Activated T-helper 17 cell treated with anti-CD3 and anti-CD28 coated beads, Interleukin-2, amount 50 U/mL, for 72 hours (primary cell): ENCODE measurements around the gene FAM83G. TPM values are rescaled to one million over a fixed set of nuclear protein-coding genes. Genes with fewer than 3 reads are reported as not detected.
A peak's percentile ranks its signal among the peaks of the same experiment; 100 is the strongest.
"Not testable (repeated sequence)": the region's sequence is repeated elsewhere in the genome, so short reads cannot be mapped to it uniquely, and the experiment has no call there.

Experiments used
- ATAC-seq: fragments of 150-1000 bp; cut with Tn5 transposase; replicated peaks from 2 replicates; pipeline ENCODE4 v1.10.0; 2021; ENCODE audit warnings: mild to moderate bottlenecking, moderate library complexity
- H3K27ac Mint-ChIP-seq: one replicate; pipeline ENCODE4 v1.8.0; 2022; ENCODE audit warnings: mixed read lengths
- H3K27me3 Mint-ChIP-seq: one replicate; pipeline ENCODE4 v1.8.0; 2022; ENCODE audit warnings: mixed read lengths
- H3K36me3 Mint-ChIP-seq: one replicate; pipeline ENCODE4 v1.8.0; 2022; ENCODE audit warnings: low read depth, mild to moderate bottlenecking, mixed read lengths
- H3K4me1 Mint-ChIP-seq: one replicate; pipeline ENCODE4 v1.8.0; 2022; ENCODE audit warnings: mixed read lengths
- H3K4me3 Mint-ChIP-seq: one replicate; pipeline ENCODE4 v1.8.0; 2022; ENCODE audit warnings: mild to moderate bottlenecking, mixed read lengths
- H3K9me3 Mint-ChIP-seq: one replicate; pipeline ENCODE4 v1.8.0; 2022; ENCODE audit warnings: mixed read lengths
- total RNA-seq, 2 donors: library from RNA; stranded (reverse); gene quantifications; one replicate each; pipeline ENCODE4 v1.2.3, GENCODE V29; 2022

The FAM83G gene
- 10 to 100 TPM; 15.9 to 22.6 TPM for total RNA-seq

- Mint-ChIP-seq H3K4me3 (peak within 1 kb of the TSS; percentile 77), H3K9me3 (no peaks in the 10 kb centered on the region)
- ATAC-seq = peak; percentile 89
These were observed at the start of gene FAM83G for GRCh38 chr17:19004421-19005136. TSS of gene FAM83G (minus strand) at chr17:19004764. CDS start at chr17:19004041, 723 bp downstream.

GRCh38 chr17:19048826-19049225 is 44.3 kb upstream of the FAM83G start:
- ATAC-seq, H3K4me3 Mint-ChIP-seq, H3K27me3 Mint-ChIP-seq, H3K27ac Mint-ChIP-seq, H3K4me1 Mint-ChIP-seq, H3K9me3 Mint-ChIP-seq, H3K36me3 Mint-ChIP-seq: not testable (repeated sequence)

More at GRCh38 chr17:19004421-19005136, at the start of gene FAM83G:
- Mint-ChIP-seq H3K27me3 (no peaks in the 10 kb centered on the region), H3K4me1 (peaks cover 12% of the 10 kb centered on the region), H3K36me3 (peaks cover 23% of the 10 kb centered on the region), H3K27ac (peak within 1 kb of the TSS; percentile 82)

GRCh38 chr17:19047510-19047909 is 42.9 kb upstream of the FAM83G start:
- not testable (repeated sequence) for H3K9me3 Mint-ChIP-seq, H3K4me3 Mint-ChIP-seq, H3K4me1 Mint-ChIP-seq, H3K27me3 Mint-ChIP-seq, ATAC-seq, H3K27ac Mint-ChIP-seq, H3K36me3 Mint-ChIP-seq

- not testable (repeated sequence) for H3K27ac Mint-ChIP-seq
These were observed 42.3 kb upstream of the FAM83G start, which contains the start of gene GRAP for GRCh38 chr17:19046782-19047375. TSS of gene GRAP (minus strand) at chr17:19046957. CDS start at chr17:19046926, 31 bp downstream.

GRCh38 chr17:19044643-19045042 is 40.1 kb upstream of the FAM83G start:
- not testable (repeated sequence) for H3K27me3 Mint-ChIP-seq, H3K9me3 Mint-ChIP-seq, H3K4me1 Mint-ChIP-seq, H3K36me3 Mint-ChIP-seq, H3K4me3 Mint-ChIP-seq, H3K27ac Mint-ChIP-seq
- peak; percentile 46 for ATAC-seq

More at GRCh38 chr17:19046782-19047375, 42.3 kb upstream of the FAM83G start, which contains the start of gene GRAP:
- not testable (repeated sequence) for H3K4me1 Mint-ChIP-seq, H3K4me3 Mint-ChIP-seq, H3K36me3 Mint-ChIP-seq, H3K27me3 Mint-ChIP-seq, H3K9me3 Mint-ChIP-seq
- peak; percentile 83 for ATAC-seq

GRCh38 chr17:19043032-19043431 is 38.5 kb upstream of the FAM83G start:
- not testable (repeated sequence) for H3K27ac Mint-ChIP-seq, H3K4me1 Mint-ChIP-seq, H3K4me3 Mint-ChIP-seq, H3K36me3 Mint-ChIP-seq, H3K9me3 Mint-ChIP-seq, H3K27me3 Mint-ChIP-seq
- peak; percentile 37 for ATAC-seq

GRCh38 chr17:19042369-19042768 is 37.8 kb upstream of the FAM83G start:
- not testable (repeated sequence) for H3K27me3 Mint-ChIP-seq, H3K36me3 Mint-ChIP-seq

GRCh38 chr17:19041871-19042270 is 37.3 kb upstream of the FAM83G start:
- not testable (repeated sequence) for H3K9me3 Mint-ChIP-seq, H3K4me3 Mint-ChIP-seq, ATAC-seq, H3K4me1 Mint-ChIP-seq, H3K27ac Mint-ChIP-seq, H3K27me3 Mint-ChIP-seq, H3K36me3 Mint-ChIP-seq

More at GRCh38 chr17:19042369-19042768, 37.8 kb upstream of the FAM83G start:
- ATAC-seq, H3K4me1 Mint-ChIP-seq, H3K9me3 Mint-ChIP-seq, H3K4me3 Mint-ChIP-seq, H3K27ac Mint-ChIP-seq: not testable (repeated sequence)

- not testable (repeated sequence) for H3K27ac Mint-ChIP-seq, H3K4me3 Mint-ChIP-seq, H3K27me3 Mint-ChIP-seq, H3K4me1 Mint-ChIP-seq, H3K9me3 Mint-ChIP-seq, H3K36me3 Mint-ChIP-seq
- peak; percentile 10 for ATAC-seq
These were observed 35.8 kb upstream of the FAM83G start for GRCh38 chr17:19040350-19040749.

- H3K9me3 Mint-ChIP-seq, H3K27ac Mint-ChIP-seq, H3K4me3 Mint-ChIP-seq, H3K36me3 Mint-ChIP-seq, H3K27me3 Mint-ChIP-seq, H3K4me1 Mint-ChIP-seq: not testable (repeated sequence)
- ATAC-seq = peak; percentile 33
These were observed 34.2 kb upstream of the FAM83G start for GRCh38 chr17:19038730-19039129.

GRCh38 chr17:19038007-19038406 is 33.4 kb upstream of the FAM83G start:
- not testable (repeated sequence) for H3K9me3 Mint-ChIP-seq, H3K27me3 Mint-ChIP-seq, H3K4me3 Mint-ChIP-seq, H3K27ac Mint-ChIP-seq, H3K4me1 Mint-ChIP-seq, H3K36me3 Mint-ChIP-seq
- ATAC-seq = peak; percentile 29

- not testable (repeated sequence) for H3K36me3 Mint-ChIP-seq, H3K27me3 Mint-ChIP-seq, H3K4me3 Mint-ChIP-seq, H3K4me1 Mint-ChIP-seq, H3K27ac Mint-ChIP-seq, H3K9me3 Mint-ChIP-seq, ATAC-seq
These were observed 33.0 kb upstream of the FAM83G start for GRCh38 chr17:19037547-19037946.

GRCh38 chr17:19036186-19036585 is 31.6 kb upstream of the FAM83G start:
- not testable (repeated sequence) for H3K27ac Mint-ChIP-seq, H3K9me3 Mint-ChIP-seq, H3K4me1 Mint-ChIP-seq, H3K4me3 Mint-ChIP-seq, ATAC-seq, H3K27me3 Mint-ChIP-seq, H3K36me3 Mint-ChIP-seq

- H3K27me3 Mint-ChIP-seq, H3K36me3 Mint-ChIP-seq, H3K4me3 Mint-ChIP-seq, H3K4me1 Mint-ChIP-seq, H3K27ac Mint-ChIP-seq, H3K9me3 Mint-ChIP-seq: not testable (repeated sequence)
- peak; percentile 92 for ATAC-seq
These were observed 27.9 kb upstream of the FAM83G start for GRCh38 chr17:19032377-19032988.

- ATAC-seq = peak; percentile 87
- H3K27me3 Mint-ChIP-seq, H3K27ac Mint-ChIP-seq, H3K4me1 Mint-ChIP-seq, H3K4me3 Mint-ChIP-seq, H3K36me3 Mint-ChIP-seq, H3K9me3 Mint-ChIP-seq: not testable (repeated sequence)
These were observed 27.2 kb upstream of the FAM83G start for GRCh38 chr17:19031729-19032128.
